H1 (cell line): ENCODE results near the gene SRP14. TPM values are rescaled to one million over a fixed set of nuclear protein-coding genes. Genes with fewer than 3 reads are reported as not detected.

Experiments
- CTCF ChIA-PET: fragments of 300-600 bp; sonication (Branson Sonifier 250); formaldehyde crosslinking; loops from one replicate; lab custom pipeline; 2021; ENCODE audit not compliant: partially characterized antibody; lab: Charles Lee
- POLR2A ChIA-PET: fragments of 300-600 bp; sonication (Branson Sonifier 250); formaldehyde crosslinking; loops from one replicate; lab custom pipeline; 2021; ENCODE audit warnings: inconsistent platforms; ENCODE audit not compliant: partially characterized antibody; lab: Charles Lee
- DNase-seq, 2 experiments: peaks; one replicate each; pipeline versions ENCODE4 v3.0.0 to v3.0.0-alpha.2; 2010 to 2022; ENCODE audit warnings: low spot score in 2 of 2, low read depth in 1 of 2, mixed read lengths in 1 of 2
- FAIRE-seq: peaks from 2 replicates; lab custom pipeline; 2011; peaks lifted over from hg19 to GRCh38; lab: Jason Lieb, UNC
- H2AFZ ChIP-seq: 2 replicates; pipeline ENCODE4 v1.8.1; 2012; ENCODE audit warnings: low read length, inconsistent platforms
- H2AK5ac ChIP-seq: 2 replicates; pipeline ENCODE4 v1.6.1; 2013; ENCODE audit warnings: low read depth, low read length
- H2BK120ac ChIP-seq: replicated peaks from 2 replicates; pipeline ENCODE3; 2013; ENCODE audit warnings: low read depth, low read length, inconsistent platforms
- H2BK12ac ChIP-seq: 2 replicates; pipeline ENCODE4 v1.6.1; 2013; ENCODE audit warnings: low read depth, low read length
- H2BK15ac ChIP-seq: 2 replicates; pipeline ENCODE4 v1.6.1; 2013; ENCODE audit warnings: low read length
- H2BK20ac ChIP-seq: 2 replicates; pipeline ENCODE4 v1.6.1; 2013; ENCODE audit warnings: low read length
- H2BK5ac ChIP-seq: 2 replicates; pipeline ENCODE4 v1.6.1; 2013; ENCODE audit warnings: low read depth, low read length
- H3K14ac ChIP-seq: 2 replicates; pipeline ENCODE4 v1.6.1; 2013; ENCODE audit warnings: inconsistent platforms; ENCODE audit not compliant: insufficient read length
- H3K18ac ChIP-seq: 2 replicates; pipeline ENCODE4 v1.6.1; 2013; ENCODE audit warnings: low read length; ENCODE audit errors: extremely low read depth
- H3K23ac ChIP-seq: 2 replicates; pipeline ENCODE4 v1.6.1; 2013; ENCODE audit warnings: inconsistent platforms; ENCODE audit not compliant: insufficient read length
- H3K23me2 ChIP-seq: 2 replicates; pipeline ENCODE4 v1.6.1; 2013; ENCODE audit warnings: low read depth, low read length
- H3K27ac ChIP-seq: 2 replicates; pipeline ENCODE4 v1.6.1; 2011; ENCODE audit warnings: low read depth, low read length, inconsistent platforms
- H3K27me3 ChIP-seq, 4 experiments: replicated peaks in 1 of 4; 1 replicate in 1 of 4; 2 replicates in 3 of 4; pipeline versions ENCODE4 v1.6.1 to v1.8.1; 2011 to 2013; ENCODE audit warnings: low read length in 3 of 4, mild to moderate bottlenecking in 3 of 4, inconsistent platforms in 2 of 4, mixed read lengths in 2 of 4, moderate library complexity in 1 of 4; ENCODE audit not compliant: control insufficient read depth in 3 of 4, insufficient read depth in 3 of 4; ENCODE audit errors: extremely low read depth in 1 of 4
- H3K36me3 ChIP-seq, 4 experiments: 2 replicates each; pipeline versions ENCODE4 v1.6.1 to v1.8.1; 2011 to 2013; ENCODE audit warnings: mild to moderate bottlenecking in 4 of 4, low read length in 3 of 4, moderate library complexity in 2 of 4, control low read depth in 1 of 4, inconsistent platforms in 1 of 4; ENCODE audit not compliant: insufficient read depth in 4 of 4, control insufficient read depth in 2 of 4
- H3K4ac ChIP-seq: replicated peaks from 2 replicates; pipeline ENCODE3; 2013; ENCODE audit warnings: low read length, low read depth, mixed read lengths, inconsistent platforms; ENCODE audit not compliant: insufficient read length
- H3K4me1 ChIP-seq, 4 experiments: replicated peaks in 1 of 4; 1 replicate in 1 of 4; 2 replicates in 3 of 4; pipeline versions ENCODE4 v1.6.1 to v1.8.1; 2011 to 2013; ENCODE audit warnings: low read length in 3 of 4, inconsistent platforms in 2 of 4, mixed read lengths in 1 of 4; ENCODE audit not compliant: insufficient read depth in 4 of 4, control insufficient read depth in 3 of 4
- H3K4me2 ChIP-seq, 2 experiments: 2 replicates each; pipeline versions ENCODE4 v1.6.1 to v1.8.1; 2011 to 2013; ENCODE audit warnings: low read depth in 2 of 2, low read length in 2 of 2, control low read depth in 1 of 2, inconsistent platforms in 1 of 2, mild to moderate bottlenecking in 1 of 2; ENCODE audit not compliant: insufficient read depth in 1 of 2
- H3K4me3 ChIP-seq, 4 experiments: fragments of 200-600, 300-600 bp in 1 of 4; sonication (generic), shearing (Covaris generic), sonication (Bioruptor Twin) in 1 of 4; 2 replicates each; pipeline versions ENCODE4 v1.5.1 to v1.8.1; 2011 to 2016; ENCODE audit warnings: low read length in 4 of 4, low read depth in 3 of 4, control low read depth in 2 of 4, inconsistent platforms in 2 of 4, mild to moderate bottlenecking in 2 of 4, mixed read lengths in 1 of 4, moderate library complexity in 1 of 4; ENCODE audit not compliant: insufficient read depth in 2 of 4; ENCODE audit errors: extremely low read depth in 1 of 4
- H3K56ac ChIP-seq: replicated peaks from 2 replicates; pipeline ENCODE3; 2013; ENCODE audit warnings: low read depth, mild to moderate bottlenecking, mixed read lengths, low read length, inconsistent platforms; ENCODE audit not compliant: insufficient read length
- H3K79me1 ChIP-seq: 2 replicates; pipeline ENCODE4 v1.6.1; 2013; ENCODE audit warnings: low read depth, low read length, control low read depth
- H3K79me2 ChIP-seq, 2 experiments: 2 replicates each; pipeline versions ENCODE4 v1.6.1 to v1.8.1; 2012 to 2013; ENCODE audit warnings: low read length in 2 of 2, mild to moderate bottlenecking in 2 of 2, inconsistent platforms in 1 of 2; ENCODE audit not compliant: insufficient read depth in 2 of 2, control insufficient read depth in 1 of 2
- H3K9ac ChIP-seq, 4 experiments: replicated peaks in 1 of 4; 1 replicate in 1 of 4; 2 replicates in 3 of 4; pipeline versions ENCODE4 v1.6.1 to v1.8.1; 2011 to 2013; ENCODE audit warnings: low read depth in 3 of 4, low read length in 3 of 4, control low read depth in 2 of 4, mild to moderate bottlenecking in 2 of 4, moderate library complexity in 2 of 4, inconsistent platforms in 1 of 4; ENCODE audit errors: extremely low read depth in 1 of 4
- H3K9me3 ChIP-seq, 2 experiments: 2 replicates each; pipeline versions ENCODE4 v1.6.1 to v1.8.1; 2012 to 2013; ENCODE audit warnings: mild to moderate bottlenecking in 2 of 2, moderate library complexity in 2 of 2, control low read depth in 1 of 2, inconsistent platforms in 1 of 2, low read depth in 1 of 2, low read length in 1 of 2, mixed read lengths in 1 of 2; ENCODE audit not compliant: insufficient read depth in 2 of 2
- H4K20me1 ChIP-seq, 2 experiments: replicated peaks in 1 of 2; 2 replicates each; pipeline versions ENCODE3 to v1.8.1; 2011 to 2013; ENCODE audit warnings: inconsistent platforms in 2 of 2, low read length in 2 of 2, mild to moderate bottlenecking in 1 of 2; ENCODE audit not compliant: insufficient read depth in 2 of 2, control insufficient read depth in 1 of 2
- H4K5ac ChIP-seq: 2 replicates; pipeline ENCODE4 v1.6.1; 2013; ENCODE audit warnings: low read length, low read depth, mixed read lengths, inconsistent platforms; ENCODE audit not compliant: insufficient read length
- H4K8ac ChIP-seq: 2 replicates; pipeline ENCODE4 v1.8.0; 2013; ENCODE audit warnings: mild to moderate bottlenecking, moderate library complexity, low read length, inconsistent platforms; ENCODE audit not compliant: insufficient read depth; ENCODE audit errors: extremely low read depth
- H4K91ac ChIP-seq: replicated peaks from 2 replicates; pipeline ENCODE3; 2013; ENCODE audit warnings: low read length, mixed read lengths, inconsistent platforms; ENCODE audit not compliant: insufficient read length
- WGBS, 2 experiments: shearing (Covaris generic) in 1 of 2; methylation state at CpG; one replicate each; pipeline versions ENCODE4 v1.1.6 to v1.1.7; 2013 to 2015; ENCODE audit warnings: low lambda C conversion rate in 2 of 2, mixed read lengths in 2 of 2, inconsistent platforms in 1 of 2, low coverage in 1 of 2, missing lambda C conversion rate in 1 of 2; ENCODE audit not compliant: insufficient replicate concordance in 2 of 2, insufficient coverage in 1 of 2, insufficient read length in 1 of 2; ENCODE audit errors: extremely low coverage in 1 of 2, missing lambda C conversion rate in 1 of 2; 5-methylcytosine and 5-hydroxymethylcytosine counted together
- polyA plus RNA-seq, 7 experiments: library from polyadenylated mRNA; depleted of rRNA in 3 of 7; stranded (reverse) in 5 of 7; unstranded in 2 of 7; fragments of >200 nt in 5 of 7; fragments of 200-250 nt in 2 of 7; gene quantifications; 1 replicate in 5 of 7; 2 replicates in 1 of 7; 4 replicates in 1 of 7; pipeline versions ENCODE4 v1.2.1 to v1.2.3, GENCODE V29; 2011 to 2013; ENCODE audit warnings: missing spikeins in 2 of 7, mixed read lengths in 2 of 7
- total RNA-seq: library from RNA; stranded (reverse); fragmentation: NEBNext Ultra II Directional; extraction: Animal tissue kit (Norgen Biotek cat#: 25700); gene quantifications from 2 replicates; pipeline ENCODE4 v1.2.1, GENCODE V29; 2021

SRP14 gene
- total and polyA plus RNA-seq, 2 of the 8 experiments (the other 6 are each of a cell fraction or from before 2014, with no cell fraction given): 186 to 223 TPM

- no peaks in the 10 kb centered on the region for H3K79me2 ChIP-seq
- H3K9ac ChIP-seq: no peak overlapping the region
- DNase-seq (no peak), FAIRE-seq (no peak)
- no peaks in the 10 kb centered on the region for H3K4me1 ChIP-seq
- H4K20me1 ChIP-seq: no peaks in the 10 kb centered on the region
- H3K9me3 ChIP-seq: no peaks in the 10 kb centered on the region
- no peak overlapping the region for H2BK12ac ChIP-seq
- H3K4me2 ChIP-seq: no peak overlapping the region
- peaks cover 21 to 78% (median 51%) of the 10 kb centered on the region in 4 experiments for H3K36me3 ChIP-seq
- H3K18ac ChIP-seq: no peak overlapping the region
- no peak overlapping the region for H2AFZ ChIP-seq
- H4K5ac ChIP-seq: no peak overlapping the region
- WGBS, 2 experiments: 79% methylated on average over 3 of the region's 3 CpGs; no CpG with 5 or more reads in 1 of the 2 experiments
- H3K14ac ChIP-seq: no peak overlapping the region
- no peak overlapping the region for H4K91ac ChIP-seq
- H3K56ac ChIP-seq: no peak overlapping the region
- H3K27ac ChIP-seq: no peak overlapping the region
- CTCF ChIA-PET: interaction anchor here (1.0 to 21.9 kb wide), 4 partner anchors 23 to 246 kb away, joined by 3 to 406 read pairs (median 4); partner anchors contain the start of gene BMF
- no peaks in the 10 kb centered on the region for H3K27me3 ChIP-seq
- no peak overlapping the region for H3K4ac ChIP-seq
- H3K23me2 ChIP-seq: no peaks in the 10 kb centered on the region
- H2BK120ac ChIP-seq: no peak overlapping the region
- H3K23ac ChIP-seq: no peak overlapping the region
- H3K79me1 ChIP-seq: no peaks in the 10 kb centered on the region
- no peak overlapping the region for H2AK5ac ChIP-seq
- H2BK20ac ChIP-seq: no peak overlapping the region
- no peak overlapping the region for H2BK5ac ChIP-seq
- H2BK15ac ChIP-seq: no peak overlapping the region
- H3K4me3 ChIP-seq: no peak overlapping the region
- POLR2A ChIA-PET: interaction anchor here (1.0 kb wide), 1 partner anchor 10 kb away, joined by 5 read pairs; the partner anchor contains the start of gene SRP14
- H4K8ac ChIP-seq: no peak overlapping the region
These were observed 10.1 kb downstream of the SRP14 start for GRCh38 chr15:40028853-40029252.
